NB4 (cell line): ENCODE results near the gene GALNT2.

Source experiments
- MYC ChIP-seq: IDR thresholded peaks from 2 replicates; pipeline ENCODE4 v1.6.1; 2011; ENCODE audit warnings: low read depth, low read length
- POLR2A ChIP-seq: IDR thresholded peaks from 2 replicates; pipeline ENCODE4 v1.6.1; 2011; ENCODE audit warnings: mild to moderate bottlenecking; ENCODE audit not compliant: insufficient read length; ENCODE audit errors: extremely low read depth
- TF ChIP-seq, protein P1 (sequence below): IDR thresholded peaks from one replicate; pipeline ENCODE4 v1.5.1; 2012; ENCODE audit warnings: low read depth, low read length
- TF ChIP-seq, protein P2 (sequence below): IDR thresholded peaks from 2 replicates; pipeline ENCODE4 v1.6.1; 2011; ENCODE audit warnings: low read depth, low read length

DNA sequence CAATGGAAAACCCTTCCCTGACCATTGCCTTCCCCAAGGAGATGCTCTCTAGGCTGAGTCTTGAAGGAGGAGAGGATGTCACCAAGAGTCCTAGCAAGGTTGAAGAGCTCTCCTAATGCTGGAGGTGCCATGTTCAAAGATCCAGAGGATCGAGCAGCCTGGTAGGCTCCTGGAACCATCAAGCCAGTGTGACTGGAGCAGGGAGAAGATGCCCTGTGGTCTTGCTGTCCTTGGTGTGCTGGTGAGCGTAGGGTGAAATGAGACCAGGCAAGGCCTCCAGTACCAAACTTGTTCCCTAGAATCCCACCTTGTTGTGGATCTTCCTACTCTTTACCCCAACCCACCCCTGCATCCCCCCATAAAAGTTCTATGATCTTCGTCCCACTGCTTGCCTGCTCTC, 46.6 kb upstream of the GALNT2 start:
- TF ChIP-seq, protein P1, sequence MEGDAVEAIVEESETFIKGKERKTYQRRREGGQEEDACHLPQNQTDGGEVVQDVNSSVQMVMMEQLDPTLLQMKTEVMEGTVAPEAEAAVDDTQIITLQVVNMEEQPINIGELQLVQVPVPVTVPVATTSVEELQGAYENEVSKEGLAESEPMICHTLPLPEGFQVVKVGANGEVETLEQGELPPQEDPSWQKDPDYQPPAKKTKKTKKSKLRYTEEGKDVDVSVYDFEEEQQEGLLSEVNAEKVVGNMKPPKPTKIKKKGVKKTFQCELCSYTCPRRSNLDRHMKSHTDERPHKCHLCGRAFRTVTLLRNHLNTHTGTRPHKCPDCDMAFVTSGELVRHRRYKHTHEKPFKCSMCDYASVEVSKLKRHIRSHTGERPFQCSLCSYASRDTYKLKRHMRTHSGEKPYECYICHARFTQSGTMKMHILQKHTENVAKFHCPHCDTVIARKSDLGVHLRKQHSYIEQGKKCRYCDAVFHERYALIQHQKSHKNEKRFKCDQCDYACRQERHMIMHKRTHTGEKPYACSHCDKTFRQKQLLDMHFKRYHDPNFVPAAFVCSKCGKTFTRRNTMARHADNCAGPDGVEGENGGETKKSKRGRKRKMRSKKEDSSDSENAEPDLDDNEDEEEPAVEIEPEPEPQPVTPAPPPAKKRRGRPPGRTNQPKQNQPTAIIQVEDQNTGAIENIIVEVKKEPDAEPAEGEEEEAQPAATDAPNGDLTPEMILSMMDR = no peak
- TF ChIP-seq, protein P2, sequence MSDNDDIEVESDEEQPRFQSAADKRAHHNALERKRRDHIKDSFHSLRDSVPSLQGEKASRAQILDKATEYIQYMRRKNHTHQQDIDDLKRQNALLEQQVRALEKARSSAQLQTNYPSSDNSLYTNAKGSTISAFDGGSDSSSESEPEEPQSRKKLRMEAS = no peak
- TF ChIP-seq POLR2A = no peak
- TF ChIP-seq MYC = no peak
